ENCODE measurements around the gene PPP1R14B.

- TF ChIP-seq CTCF (conservative IDR thresholded peaks at IDR 0.05), result no peak
- no peak for TF ChIP-seq ZFX (IDR thresholded peaks at IDR 0.05)
Observed at GRCh38 chr11:64252003-64252872, 5.5 kb upstream of the PPP1R14B start.

Measured in C4-2B (cell line).